Measurements from ENCODE around the gene OR12D1.

OR12D1 gene

DNA sequence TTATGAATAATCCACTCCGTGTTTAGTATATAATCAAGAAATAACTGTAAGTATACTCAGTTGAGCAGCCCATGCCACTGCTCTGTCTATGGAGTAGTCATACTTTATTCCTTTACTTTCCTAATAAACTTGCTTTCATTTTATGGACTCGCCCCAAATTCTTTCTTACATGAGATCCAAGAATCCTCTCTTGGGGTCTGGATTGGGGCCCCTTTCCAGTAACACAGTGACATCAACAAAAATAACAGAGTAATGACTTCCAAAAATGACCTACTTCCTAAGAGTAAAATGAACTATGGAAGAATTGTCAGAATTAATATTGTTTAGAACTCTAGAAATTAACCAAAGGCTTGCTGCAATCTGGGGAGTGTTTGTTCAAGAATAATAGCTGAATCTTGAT is 51.1 kb downstream of the OR12D1 start:
- no peak for DNase-seq

DNA sequence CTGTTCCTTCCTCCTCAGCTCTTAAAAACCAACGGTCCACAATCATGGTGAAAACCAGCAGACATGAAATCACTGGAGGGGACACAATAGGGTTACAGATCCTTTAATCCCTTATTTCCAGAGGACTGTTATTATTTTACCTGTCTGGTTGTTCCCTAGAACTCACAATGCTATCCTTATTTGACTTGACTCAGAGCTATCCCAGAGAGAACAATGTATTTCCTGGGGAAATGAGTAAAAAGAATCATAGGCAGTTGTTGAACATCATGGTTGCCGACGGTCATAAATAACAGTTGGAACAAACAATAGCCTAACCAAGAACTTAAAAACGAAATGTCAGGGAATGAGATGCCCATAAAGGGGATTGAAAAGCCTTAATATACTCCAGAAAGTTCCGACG is 51.5 kb downstream of the OR12D1 start:
- no peak for DNase-seq

All from Kasumi-1 (cell line).